H1 (cell line): Measurements from ENCODE around the gene RPP25L. TPM values are rescaled to one million over a fixed set of nuclear protein-coding genes. Genes with fewer than 3 reads are reported as not detected.

ENCODE experiments used
- CTCF ChIA-PET: fragments of 300-600 bp; sonication (Branson Sonifier 250); formaldehyde crosslinking; loops from one replicate; lab custom pipeline; 2021; ENCODE audit not compliant: partially characterized antibody; lab: Charles Lee
- POLR2A ChIA-PET: fragments of 300-600 bp; sonication (Branson Sonifier 250); formaldehyde crosslinking; loops from one replicate; lab custom pipeline; 2021; ENCODE audit warnings: inconsistent platforms; ENCODE audit not compliant: partially characterized antibody; lab: Charles Lee
- DNase-seq, 2 experiments: peaks; one replicate each; pipeline versions ENCODE4 v3.0.0 to v3.0.0-alpha.2; 2010 to 2022; ENCODE audit warnings: low spot score in 2 of 2, low read depth in 1 of 2, mixed read lengths in 1 of 2
- FAIRE-seq: peaks from 2 replicates; lab custom pipeline; 2011; peaks lifted over from hg19 to GRCh38; lab: Jason Lieb, UNC
- H2AFZ ChIP-seq: 2 replicates; pipeline ENCODE4 v1.8.1; 2012; ENCODE audit warnings: low read length, inconsistent platforms
- H2AK5ac ChIP-seq: 2 replicates; pipeline ENCODE4 v1.6.1; 2013; ENCODE audit warnings: low read depth, low read length
- H2BK120ac ChIP-seq: replicated peaks from 2 replicates; pipeline ENCODE3; 2013; ENCODE audit warnings: low read depth, low read length, inconsistent platforms
- H2BK12ac ChIP-seq: 2 replicates; pipeline ENCODE4 v1.6.1; 2013; ENCODE audit warnings: low read depth, low read length
- H2BK15ac ChIP-seq: 2 replicates; pipeline ENCODE4 v1.6.1; 2013; ENCODE audit warnings: low read length
- H2BK20ac ChIP-seq: 2 replicates; pipeline ENCODE4 v1.6.1; 2013; ENCODE audit warnings: low read length
- H2BK5ac ChIP-seq: 2 replicates; pipeline ENCODE4 v1.6.1; 2013; ENCODE audit warnings: low read depth, low read length
- H3K14ac ChIP-seq: 2 replicates; pipeline ENCODE4 v1.6.1; 2013; ENCODE audit warnings: inconsistent platforms; ENCODE audit not compliant: insufficient read length
- H3K18ac ChIP-seq: 2 replicates; pipeline ENCODE4 v1.6.1; 2013; ENCODE audit warnings: low read length; ENCODE audit errors: extremely low read depth
- H3K23ac ChIP-seq: 2 replicates; pipeline ENCODE4 v1.6.1; 2013; ENCODE audit warnings: inconsistent platforms; ENCODE audit not compliant: insufficient read length
- H3K23me2 ChIP-seq: 2 replicates; pipeline ENCODE4 v1.6.1; 2013; ENCODE audit warnings: low read depth, low read length
- H3K27ac ChIP-seq: 2 replicates; pipeline ENCODE4 v1.6.1; 2011; ENCODE audit warnings: low read depth, low read length, inconsistent platforms
- H3K27me3 ChIP-seq, 4 experiments: replicated peaks in 1 of 4; 1 replicate in 1 of 4; 2 replicates in 3 of 4; pipeline versions ENCODE4 v1.6.1 to v1.8.1; 2011 to 2013; ENCODE audit warnings: low read length in 3 of 4, mild to moderate bottlenecking in 3 of 4, inconsistent platforms in 2 of 4, mixed read lengths in 2 of 4, moderate library complexity in 1 of 4; ENCODE audit not compliant: control insufficient read depth in 3 of 4, insufficient read depth in 3 of 4; ENCODE audit errors: extremely low read depth in 1 of 4
- H3K36me3 ChIP-seq, 4 experiments: 2 replicates each; pipeline versions ENCODE4 v1.6.1 to v1.8.1; 2011 to 2013; ENCODE audit warnings: mild to moderate bottlenecking in 4 of 4, low read length in 3 of 4, moderate library complexity in 2 of 4, control low read depth in 1 of 4, inconsistent platforms in 1 of 4; ENCODE audit not compliant: insufficient read depth in 4 of 4, control insufficient read depth in 2 of 4
- H3K4ac ChIP-seq: replicated peaks from 2 replicates; pipeline ENCODE3; 2013; ENCODE audit warnings: low read length, low read depth, mixed read lengths, inconsistent platforms; ENCODE audit not compliant: insufficient read length
- H3K4me1 ChIP-seq, 4 experiments: replicated peaks in 1 of 4; 1 replicate in 1 of 4; 2 replicates in 3 of 4; pipeline versions ENCODE4 v1.6.1 to v1.8.1; 2011 to 2013; ENCODE audit warnings: low read length in 3 of 4, inconsistent platforms in 2 of 4, mixed read lengths in 1 of 4; ENCODE audit not compliant: insufficient read depth in 4 of 4, control insufficient read depth in 3 of 4
- H3K4me2 ChIP-seq, 2 experiments: 2 replicates each; pipeline versions ENCODE4 v1.6.1 to v1.8.1; 2011 to 2013; ENCODE audit warnings: low read depth in 2 of 2, low read length in 2 of 2, control low read depth in 1 of 2, inconsistent platforms in 1 of 2, mild to moderate bottlenecking in 1 of 2; ENCODE audit not compliant: insufficient read depth in 1 of 2
- H3K4me3 ChIP-seq, 4 experiments: fragments of 200-600, 300-600 bp in 1 of 4; sonication (generic), shearing (Covaris generic), sonication (Bioruptor Twin) in 1 of 4; 2 replicates each; pipeline versions ENCODE4 v1.5.1 to v1.8.1; 2011 to 2016; ENCODE audit warnings: low read length in 4 of 4, low read depth in 3 of 4, control low read depth in 2 of 4, inconsistent platforms in 2 of 4, mild to moderate bottlenecking in 2 of 4, mixed read lengths in 1 of 4, moderate library complexity in 1 of 4; ENCODE audit not compliant: insufficient read depth in 2 of 4; ENCODE audit errors: extremely low read depth in 1 of 4
- H3K56ac ChIP-seq: replicated peaks from 2 replicates; pipeline ENCODE3; 2013; ENCODE audit warnings: low read depth, mild to moderate bottlenecking, mixed read lengths, low read length, inconsistent platforms; ENCODE audit not compliant: insufficient read length
- H3K79me1 ChIP-seq: 2 replicates; pipeline ENCODE4 v1.6.1; 2013; ENCODE audit warnings: low read depth, low read length, control low read depth
- H3K79me2 ChIP-seq, 2 experiments: 2 replicates each; pipeline versions ENCODE4 v1.6.1 to v1.8.1; 2012 to 2013; ENCODE audit warnings: low read length in 2 of 2, mild to moderate bottlenecking in 2 of 2, inconsistent platforms in 1 of 2; ENCODE audit not compliant: insufficient read depth in 2 of 2, control insufficient read depth in 1 of 2
- H3K9ac ChIP-seq, 4 experiments: replicated peaks in 1 of 4; 1 replicate in 1 of 4; 2 replicates in 3 of 4; pipeline versions ENCODE4 v1.6.1 to v1.8.1; 2011 to 2013; ENCODE audit warnings: low read depth in 3 of 4, low read length in 3 of 4, control low read depth in 2 of 4, mild to moderate bottlenecking in 2 of 4, moderate library complexity in 2 of 4, inconsistent platforms in 1 of 4; ENCODE audit errors: extremely low read depth in 1 of 4
- H3K9me3 ChIP-seq, 2 experiments: 2 replicates each; pipeline versions ENCODE4 v1.6.1 to v1.8.1; 2012 to 2013; ENCODE audit warnings: mild to moderate bottlenecking in 2 of 2, moderate library complexity in 2 of 2, control low read depth in 1 of 2, inconsistent platforms in 1 of 2, low read depth in 1 of 2, low read length in 1 of 2, mixed read lengths in 1 of 2; ENCODE audit not compliant: insufficient read depth in 2 of 2
- H4K20me1 ChIP-seq, 2 experiments: replicated peaks in 1 of 2; 2 replicates each; pipeline versions ENCODE3 to v1.8.1; 2011 to 2013; ENCODE audit warnings: inconsistent platforms in 2 of 2, low read length in 2 of 2, mild to moderate bottlenecking in 1 of 2; ENCODE audit not compliant: insufficient read depth in 2 of 2, control insufficient read depth in 1 of 2
- H4K5ac ChIP-seq: 2 replicates; pipeline ENCODE4 v1.6.1; 2013; ENCODE audit warnings: low read length, low read depth, mixed read lengths, inconsistent platforms; ENCODE audit not compliant: insufficient read length
- H4K8ac ChIP-seq: 2 replicates; pipeline ENCODE4 v1.8.0; 2013; ENCODE audit warnings: mild to moderate bottlenecking, moderate library complexity, low read length, inconsistent platforms; ENCODE audit not compliant: insufficient read depth; ENCODE audit errors: extremely low read depth
- H4K91ac ChIP-seq: replicated peaks from 2 replicates; pipeline ENCODE3; 2013; ENCODE audit warnings: low read length, mixed read lengths, inconsistent platforms; ENCODE audit not compliant: insufficient read length
- CBX5 ChIP-seq: fragments of 300-800, 300-1000 bp; sonication (generic); IDR thresholded peaks from 2 replicates; pipeline ENCODE4 v1.7.1; 2016; ENCODE audit warnings: antibody characterized with exemption, low read length, low read depth
- CEBPB ChIP-seq: IDR thresholded peaks from 2 replicates; pipeline ENCODE4 v1.6.1; 2012; ENCODE audit warnings: low read depth, low read length
- EGR1 ChIP-seq: IDR thresholded peaks from 2 replicates; pipeline ENCODE4 v1.6.1; 2011; ENCODE audit warnings: low read depth, low read length, borderline replicate concordance
- FOSL1 ChIP-seq: IDR thresholded peaks from 2 replicates; pipeline ENCODE4 v1.6.1; 2011; ENCODE audit warnings: mild to moderate bottlenecking, low read depth, low read length, moderate library complexity; ENCODE audit not compliant: insufficient read depth
- HDAC6 ChIP-seq: IDR thresholded peaks from one replicate; pipeline ENCODE4 v1.7.1; 2012; ENCODE audit warnings: low read depth, mild to moderate bottlenecking, inconsistent platforms, low read length, moderate library complexity
- JUN ChIP-seq: IDR thresholded peaks from 2 replicates; pipeline ENCODE4 v1.6.1; 2011; ENCODE audit warnings: low read depth, mild to moderate bottlenecking, improper control_type of control experiment, low read length
- KDM5A ChIP-seq: fragments of 200-600 bp; IDR thresholded peaks from 2 replicates; pipeline ENCODE4 v1.7.1; 2012; ENCODE audit warnings: mild to moderate bottlenecking, low read length, inconsistent platforms, mixed read lengths
- RBBP5 ChIP-seq: IDR thresholded peaks from 2 replicates; pipeline ENCODE4 v1.7.1; 2012; ENCODE audit warnings: low read depth, mild to moderate bottlenecking, inconsistent platforms, low read length, moderate library complexity, borderline replicate concordance
- RXRA ChIP-seq: IDR thresholded peaks from 2 replicates; pipeline ENCODE4 v1.6.1; 2011; ENCODE audit warnings: low read depth, mild to moderate bottlenecking, low read length, moderate library complexity; ENCODE audit not compliant: insufficient read depth
- SP4 ChIP-seq: IDR thresholded peaks from 2 replicates; pipeline ENCODE4 v1.6.1; 2012; ENCODE audit warnings: low read length, inconsistent platforms
- SUZ12 ChIP-seq: fragments of 200-600 bp; sonication (generic); IDR thresholded peaks from 2 replicates; pipeline ENCODE4 v1.6.1; 2012; ENCODE audit warnings: mild to moderate bottlenecking, inconsistent platforms, low read length, moderate library complexity, mixed read lengths
- TCF12 ChIP-seq: IDR thresholded peaks from 2 replicates; pipeline ENCODE4 v1.6.1; 2011; ENCODE audit warnings: low read depth, mild to moderate bottlenecking, low read length
- WGBS, 2 experiments: shearing (Covaris generic) in 1 of 2; methylation state at CpG; one replicate each; pipeline versions ENCODE4 v1.1.6 to v1.1.7; 2013 to 2015; ENCODE audit warnings: low lambda C conversion rate in 2 of 2, mixed read lengths in 2 of 2, inconsistent platforms in 1 of 2, low coverage in 1 of 2, missing lambda C conversion rate in 1 of 2; ENCODE audit not compliant: insufficient replicate concordance in 2 of 2, insufficient coverage in 1 of 2, insufficient read length in 1 of 2; ENCODE audit errors: extremely low coverage in 1 of 2, missing lambda C conversion rate in 1 of 2; 5-methylcytosine and 5-hydroxymethylcytosine counted together
- polyA plus RNA-seq, 7 experiments: library from polyadenylated mRNA; depleted of rRNA in 3 of 7; stranded (reverse) in 5 of 7; unstranded in 2 of 7; fragments of >200 nt in 5 of 7; fragments of 200-250 nt in 2 of 7; gene quantifications; 1 replicate in 5 of 7; 2 replicates in 1 of 7; 4 replicates in 1 of 7; pipeline versions ENCODE4 v1.2.1 to v1.2.3, GENCODE V29; 2011 to 2013; ENCODE audit warnings: missing spikeins in 2 of 7, mixed read lengths in 2 of 7
- total RNA-seq: library from RNA; stranded (reverse); fragmentation: NEBNext Ultra II Directional; extraction: Animal tissue kit (Norgen Biotek cat#: 25700); gene quantifications from 2 replicates; pipeline ENCODE4 v1.2.1, GENCODE V29; 2021

RPP25L gene
- total and polyA plus RNA-seq, 2 of the 8 experiments (the other 6 are each of a cell fraction or from before 2014, with no cell fraction given): 21.6 to 75.0 TPM

DNA sequence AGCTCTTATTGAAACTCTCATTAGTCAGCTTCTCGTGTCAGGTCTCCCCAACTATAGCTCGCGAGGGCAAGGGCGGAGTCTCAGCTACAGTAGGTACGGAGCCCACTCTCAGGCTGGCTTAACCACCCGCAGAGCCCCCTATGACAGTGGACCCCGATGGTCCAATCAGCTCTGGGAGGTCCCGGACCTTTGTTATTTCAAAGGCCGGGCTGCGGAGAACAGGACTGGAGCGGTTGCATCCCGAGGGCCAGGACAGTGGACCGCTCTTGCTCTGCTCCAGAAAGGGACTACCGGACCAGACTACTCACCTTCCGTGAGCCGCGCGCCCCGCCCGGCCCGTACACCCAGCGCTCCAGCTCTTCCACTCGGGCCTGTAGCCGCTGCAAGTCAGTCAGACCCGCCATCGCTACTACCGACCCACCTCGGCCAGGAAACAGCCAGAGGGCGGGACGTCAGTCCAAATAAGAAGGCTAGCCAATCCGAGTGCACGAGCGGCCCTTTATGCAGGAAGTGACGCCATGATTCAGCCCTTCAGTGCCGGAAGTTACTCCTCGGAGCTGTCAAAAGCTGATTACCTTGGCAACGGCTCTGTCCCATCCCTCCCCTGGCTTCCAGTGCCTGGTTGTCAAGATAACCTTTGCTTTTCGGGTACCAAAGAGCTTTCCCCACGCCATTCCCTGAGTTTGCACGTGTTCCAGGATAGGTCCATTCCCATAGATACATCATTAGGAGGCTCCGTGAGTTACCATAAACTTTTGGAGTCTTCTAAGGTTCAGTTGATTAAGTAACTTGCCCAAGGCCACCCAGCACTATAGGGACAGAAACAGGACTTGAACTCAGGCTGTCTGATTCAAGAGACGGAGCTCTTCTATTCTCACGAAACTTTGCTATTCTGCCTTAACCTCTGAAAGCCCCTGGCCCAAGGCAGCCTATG, 8.4 kb upstream of the RPP25L start, which contains the start of gene DCTN3:
DCTN3 (minus strand) TSS at position 435 of the 934 bp plus-strand sequence; CDS start at position 404, 31 bp downstream.
- Histone ChIP-seq H4K5ac (no peak within 1 kb of the TSS), H4K91ac (no peak within 1 kb of the TSS), H3K18ac (no peak within 1 kb of the TSS), H3K23me2 (peaks cover 7% of the 10 kb centered on the region; the same call in 1 of the 2 replicates), H2BK15ac (no peak within 1 kb of the TSS), H3K14ac (no peak within 1 kb of the TSS), H2BK120ac (no peak within 1 kb of the TSS), H3K79me1 (no peaks in the 10 kb centered on the region; the same call in 1 of the 2 replicates), H3K27me3 (peaks cover 17 to 37% (median 35%) of the 10 kb centered on the region in 4 experiments), H2BK5ac (no peak within 1 kb of the TSS), H2AFZ (no peak within 1 kb of the TSS; the same call in 1 of the 2 replicates), H2BK12ac (no peak within 1 kb of the TSS), H4K20me1 (peaks cover 0 to 2% of the 10 kb centered on the region in 2 experiments), H3K56ac (no peak within 1 kb of the TSS), H3K36me3 (no peaks in the 10 kb centered on the region; a peak in 1 of 8 replicates), H3K4ac (no peak within 1 kb of the TSS), H3K27ac (no peak within 1 kb of the TSS), H3K9me3 (no peaks in the 10 kb centered on the region), H3K23ac (no peak within 1 kb of the TSS), H3K9ac (peak within 1 kb of the TSS in 3 of 4 experiments; percentile 35 to 45 (median 43); a peak in 4 of 7 replicates), H3K79me2 (no peaks in the 10 kb centered on the region), H4K8ac (0 out of 2 replicates have a peak within 1 kb of the TSS, but pooled peaks have one; percentile 15), H2BK20ac (no peak within 1 kb of the TSS), H3K4me2 (peak within 1 kb of the TSS; percentile 76 to 86), H3K4me3 (peak within 1 kb of the TSS; percentile 55 to 79 (median 72)), H3K4me1 (peaks cover 0 to 5% (median 4%) of the 10 kb centered on the region in 4 experiments; a peak in 5 of 7 replicates), H2AK5ac (no peak within 1 kb of the TSS)
- POLR2A ChIA-PET: interaction anchor here (1.1 kb wide), 1 partner anchor 24 kb away, joined by 3 read pairs; no protein-coding TSS in a partner anchor
- 9% methylated on average over 43 of the region's 43 CpGs; no CpG with 5 or more reads in 1 of the 2 experiments for WGBS, 2 experiments
- DNase-seq (peak in 1 of 2 experiments; percentile 83), FAIRE-seq (peak; percentile 98)
- CTCF ChIA-PET: interaction anchor here (1.1 to 4.7 kb wide), 10 partner anchors 9 to 119 kb away, joined by 3 to 65 read pairs (median 6); partner anchors contain the start of genes ARID3C, GALT, RPP25L and SIGMAR1
- TF ChIP-seq SUZ12: no peak
- TF ChIP-seq RBBP5: no peak
- no peak for TF ChIP-seq FOSL1
- no peak for TF ChIP-seq TCF12
- no peak for TF ChIP-seq CBX5
- TF ChIP-seq CEBPB: no peak
- no peak for TF ChIP-seq HDAC6
- no peak for TF ChIP-seq KDM5A
- no peak for TF ChIP-seq SP4
- TF ChIP-seq RXRA: no peak
- no peak for TF ChIP-seq JUN
- no peak for TF ChIP-seq EGR1
